Spleen (tissue), 11 donors: Measurements from ENCODE around the gene NLGN2. TPM values are rescaled to one million over a fixed set of nuclear protein-coding genes. Genes with fewer than 3 reads are reported as not detected.

ENCODE experiments used
- DNase-seq: peaks from one replicate; pipeline ENCODE4 v3.0.0-alpha.2; 2020
- H3K27ac ChIP-seq, 8 donors: fragments of 200-600 bp; sonication (generic) in 7 of 8; 1 replicate in 4 of 8; 2 replicates in 4 of 8; pipeline versions ENCODE4 v1.5.0 to v1.8.0; 2016 to 2021; ENCODE audit warnings: inconsistent platforms in 4 of 8, mild to moderate bottlenecking in 4 of 8, moderate library complexity in 1 of 8
- H3K27me3 ChIP-seq, 7 donors: fragments of 200-600 bp; sonication (generic) in 6 of 7; replicated peaks in 1 of 7; 1 replicate in 4 of 7; 2 replicates in 3 of 7; pipeline versions ENCODE4 v1.5.0 to v1.8.0; 2016 to 2021; ENCODE audit warnings: inconsistent platforms in 3 of 7, mild to moderate bottlenecking in 1 of 7
- H3K36me3 ChIP-seq, 6 donors: fragments of 200-600 bp; sonication (generic) in 5 of 6; 1 replicate in 4 of 6; 2 replicates in 2 of 6; pipeline versions ENCODE4 v1.5.0 to v1.8.0; 2016 to 2021; ENCODE audit warnings: inconsistent platforms in 2 of 6
- H3K4me1 ChIP-seq, 6 donors: fragments of 200-600 bp; sonication (generic) in 5 of 6; 1 replicate in 3 of 6; 2 replicates in 3 of 6; pipeline versions ENCODE4 v1.5.0 to v1.8.0; 2016 to 2021; ENCODE audit warnings: inconsistent platforms in 3 of 6
- H3K4me3 ChIP-seq, 8 donors: fragments of 200-600 bp; sonication (generic) in 7 of 8; 1 replicate in 4 of 8; 2 replicates in 4 of 8; pipeline versions ENCODE4 v1.5.0 to v1.8.0; 2016 to 2021; ENCODE audit warnings: inconsistent platforms in 4 of 8, mild to moderate bottlenecking in 4 of 8, moderate library complexity in 2 of 8
- H3K9me3 ChIP-seq, 8 donors: fragments of 200-600 bp; sonication (generic) in 7 of 8; 1 replicate in 4 of 8; 2 replicates in 4 of 8; pipeline versions ENCODE4 v1.5.0 to v1.8.0; 2016 to 2021; ENCODE audit warnings: inconsistent platforms in 4 of 8
- POLR2A ChIP-seq, 3 donors: fragments of 450-650 bp; IDR thresholded peaks; one replicate each; pipeline ENCODE4 v1.5.1; 2017; ENCODE audit warnings: antibody characterized with exemption in 3 of 3, mild to moderate bottlenecking in 1 of 3
- POLR2AphosphoS5 ChIP-seq, 3 donors: sonication (generic); formaldehyde crosslinking; IDR thresholded peaks; one replicate each; pipeline ENCODE4 v1.5.1; 2017; ENCODE audit warnings: antibody characterized with exemption in 3 of 3
- WGBS, 5 donors: extraction: QIAGEN DNeasy Blood & Tissue Kit in 3 of 5; methylation state at CpG; one replicate each; pipeline versions ENCODE4 v1.1.5 to v1.1.7; 2013 to 2018; 5-methylcytosine and 5-hydroxymethylcytosine counted together
- intact Hi-C: fragments of 100-400 bp; cut with DNase I; formaldehyde crosslinking; loops from one replicate; pipeline ENCODE4 v1.15.0; 2023; ENCODE audit warnings: low total_unique reads
- polyA plus RNA-seq, 3 donors: library from polyadenylated mRNA; stranded (reverse); fragments of 200-250 nt; gene quantifications; one replicate each; pipeline ENCODE4 v1.2.1, GENCODE V29; 2013
- total RNA-seq, 7 donors: library from RNA; depleted of rRNA in 3 of 7; stranded (reverse); fragments of >200 nt in 3 of 7; fragmentation: NEBNext Ultra II Directional in 4 of 7; extraction: Animal tissue kit (Norgen Biotek cat#: 25700) in 4 of 7; gene quantifications; one replicate each; pipeline versions ENCODE4 v1.1.0 to v1.2.1, GENCODE V29; 2016 to 2021
- TF ChIP-seq, protein P1 (sequence below), 11 experiments: fragments of 200-600 bp in 7 of 11; fragments of 450-650 bp in 4 of 11; sonication (generic) in 4 of 11; IDR thresholded peaks in 8 of 11; conservative IDR thresholded peaks in 3 of 11; 1 replicate in 7 of 11; 2 replicates in 4 of 11; pipeline versions ENCODE4 v1.4.0 to v1.8.0; 2016 to 2021; ENCODE audit warnings: antibody characterized with exemption in 11 of 11, inconsistent platforms in 4 of 11, mild to moderate bottlenecking in 1 of 11
- donor health status: healthy with polysubstance abuse.
- donor health status: DM: no; HTN: no; CAD: no; lungs with moderate emphysema.
- donor health status: DM: no; HTN: no; CAD: no.
- donor health status: Bipolar disorder and iron deficiency.
- donor health status: healthy.
- donor health status: DM: no; HTN: no; CAD: no.
- donor health status: DM: yes; HTN: yes; CAD: no.

Gene NLGN2
- total and polyA plus RNA-seq, 10 donors = 2.2 to 23.0 (median 11.4) TPM

DNA sequence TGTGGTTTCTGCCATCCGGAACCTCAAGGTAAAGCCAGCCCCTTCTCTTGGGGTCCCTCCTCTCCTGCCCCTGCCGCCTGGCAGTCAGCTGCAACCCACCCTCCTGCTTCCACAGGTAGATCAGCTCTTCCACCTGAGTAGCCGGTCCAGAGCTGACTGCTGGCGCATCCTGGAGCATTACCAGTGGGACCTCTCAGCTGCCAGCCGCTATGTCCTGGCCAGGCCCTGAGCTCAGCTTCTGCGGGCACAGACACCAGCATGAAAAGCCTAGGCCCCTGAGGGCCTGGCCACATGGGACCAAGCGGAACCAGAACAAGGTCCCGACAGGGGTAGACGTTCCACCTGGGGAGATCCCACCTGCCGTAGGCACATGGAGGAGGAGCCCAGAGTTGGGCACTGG is 18.8 kb upstream of the NLGN2 start:
- intact Hi-C loops = no loop called here
- Histone ChIP-seq H3K4me3 (no peak overlapping the region), H3K27me3 (peaks cover 0 to 9% (median 0%) of the 10 kb centered on the region in 7 donors), H3K27ac (no peak overlapping the region), H3K9me3 (no peaks in the 10 kb centered on the region), H3K36me3 (peaks cover 0 to 67% (median 30%) of the 10 kb centered on the region in 6 donors), H3K4me1 (peaks cover 7 to 58% (median 40%) of the 10 kb centered on the region in 6 donors)
- WGBS, 5 donors = 94 to 98% (median 95%) methylated on average over 6 to 10 of the region's 10 CpGs
- DNase-seq = no peak
- TF ChIP-seq POLR2A (IDR thresholded peaks at IDR 0.05) (no peak), POLR2AphosphoS5 (IDR thresholded peaks at IDR 0.05) (peak in 1 of 3 donors; percentile 14)
- TF ChIP-seq, protein P1, sequence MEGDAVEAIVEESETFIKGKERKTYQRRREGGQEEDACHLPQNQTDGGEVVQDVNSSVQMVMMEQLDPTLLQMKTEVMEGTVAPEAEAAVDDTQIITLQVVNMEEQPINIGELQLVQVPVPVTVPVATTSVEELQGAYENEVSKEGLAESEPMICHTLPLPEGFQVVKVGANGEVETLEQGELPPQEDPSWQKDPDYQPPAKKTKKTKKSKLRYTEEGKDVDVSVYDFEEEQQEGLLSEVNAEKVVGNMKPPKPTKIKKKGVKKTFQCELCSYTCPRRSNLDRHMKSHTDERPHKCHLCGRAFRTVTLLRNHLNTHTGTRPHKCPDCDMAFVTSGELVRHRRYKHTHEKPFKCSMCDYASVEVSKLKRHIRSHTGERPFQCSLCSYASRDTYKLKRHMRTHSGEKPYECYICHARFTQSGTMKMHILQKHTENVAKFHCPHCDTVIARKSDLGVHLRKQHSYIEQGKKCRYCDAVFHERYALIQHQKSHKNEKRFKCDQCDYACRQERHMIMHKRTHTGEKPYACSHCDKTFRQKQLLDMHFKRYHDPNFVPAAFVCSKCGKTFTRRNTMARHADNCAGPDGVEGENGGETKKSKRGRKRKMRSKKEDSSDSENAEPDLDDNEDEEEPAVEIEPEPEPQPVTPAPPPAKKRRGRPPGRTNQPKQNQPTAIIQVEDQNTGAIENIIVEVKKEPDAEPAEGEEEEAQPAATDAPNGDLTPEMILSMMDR (IDR thresholded peaks at IDR 0.05 in 8 of 11, conservative IDR thresholded peaks at IDR 0.05 in 3 of 11) = no peak

DNA sequence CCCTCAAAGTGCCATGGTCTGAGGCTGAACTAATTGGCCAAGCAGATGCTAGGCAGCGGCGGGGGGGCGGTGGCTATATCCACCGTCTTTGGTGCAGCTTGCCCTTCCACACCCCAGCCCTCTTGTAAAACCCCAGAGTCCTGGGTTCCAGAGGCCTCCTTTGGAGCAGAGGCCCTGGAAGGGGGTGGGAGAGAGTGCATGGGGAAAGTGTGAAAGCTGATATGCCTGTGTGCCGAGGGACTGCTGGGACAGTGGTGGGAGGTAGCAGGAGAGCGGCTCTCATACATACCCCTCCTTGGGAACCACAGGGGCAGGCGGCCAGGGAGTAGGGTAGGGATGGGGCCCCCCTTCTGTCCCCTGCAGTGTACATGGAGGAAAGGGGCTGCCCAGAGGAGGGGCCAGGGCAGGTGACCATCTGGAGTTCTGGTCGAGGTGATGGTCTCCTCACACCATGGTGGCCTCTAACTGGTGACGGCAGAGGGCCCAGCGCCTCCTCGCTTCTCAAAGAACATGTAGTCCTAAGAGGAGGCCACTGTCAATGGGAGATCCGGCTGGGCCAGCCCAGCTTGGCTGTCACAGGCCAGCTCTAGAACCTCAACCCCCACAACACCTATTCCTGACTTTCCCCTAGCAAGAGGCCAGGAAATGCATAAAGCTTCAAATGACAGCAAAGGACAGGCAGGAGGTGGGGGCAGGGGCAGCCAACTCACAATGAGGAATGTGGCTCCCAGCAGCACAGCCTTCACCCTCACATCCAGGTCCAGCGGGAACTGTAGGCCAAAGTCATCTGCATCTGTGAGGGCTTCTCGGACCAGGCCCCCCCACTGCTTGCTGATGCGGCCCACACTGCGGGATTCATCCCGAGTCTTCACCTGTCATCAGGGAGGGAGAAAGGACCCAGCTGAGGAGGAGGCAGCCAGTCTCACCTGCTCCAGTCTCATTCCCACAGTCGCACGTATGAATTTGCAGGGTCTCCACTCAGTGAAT is 17.4 kb upstream of the NLGN2 start:
- TF ChIP-seq POLR2A (IDR thresholded peaks at IDR 0.05) = no peak
- TF ChIP-seq POLR2AphosphoS5 (IDR thresholded peaks at IDR 0.05) = peak in 1 of 3 donors; percentile 5
- no peak for DNase-seq
- peaks cover 7 to 56% (median 39%) of the 10 kb centered on the region in 6 donors for H3K4me1 ChIP-seq
- 88 to 98% (median 91%) methylated on average over 13 to 19 of the region's 19 CpGs for WGBS, 5 donors
- H3K9me3 ChIP-seq = no peaks in the 10 kb centered on the region
- peaks cover 0 to 67% (median 30%) of the 10 kb centered on the region in 6 donors for H3K36me3 ChIP-seq
- no peak overlapping the region for H3K4me3 ChIP-seq
- intact Hi-C loops = no loop called here
- H3K27ac ChIP-seq = peak overlapping the region in 7 of 8 donors; percentile 8 to 98 (median 54)
- no peaks in the 10 kb centered on the region for H3K27me3 ChIP-seq

DNA sequence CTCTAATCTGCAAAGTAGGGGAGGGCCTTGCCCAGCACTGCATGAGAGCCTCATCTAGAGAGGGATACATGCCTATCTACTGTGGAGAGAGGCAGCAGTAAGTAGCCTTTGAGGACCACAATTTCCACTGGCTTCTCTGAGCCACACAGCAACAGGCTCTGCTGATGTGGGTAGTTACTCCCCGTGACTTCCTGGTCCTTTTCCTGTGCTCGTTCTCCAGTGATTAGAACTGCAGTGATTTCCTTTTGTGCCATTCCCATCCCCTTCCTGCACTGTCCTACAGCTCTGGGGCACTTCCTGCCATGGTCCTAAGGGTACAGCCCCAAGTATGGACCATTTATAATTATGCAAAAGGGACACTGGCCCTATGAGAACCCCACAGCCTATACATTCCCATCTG is 16.3 kb upstream of the NLGN2 start:
- intact Hi-C loops = no loop called here
- H3K4me1 ChIP-seq = peaks cover 7 to 60% (median 42%) of the 10 kb centered on the region in 6 donors
- no peak overlapping the region for H3K4me3 ChIP-seq
- WGBS, 5 donors = 25 to 50% (median 33%) methylated on average over 2 of the region's 2 CpGs
- H3K9me3 ChIP-seq = no peaks in the 10 kb centered on the region
- peak overlapping the region in 7 of 8 donors; percentile 13 to 98 (median 54) for H3K27ac ChIP-seq
- TF ChIP-seq POLR2A (IDR thresholded peaks at IDR 0.05) (no peak), POLR2AphosphoS5 (IDR thresholded peaks at IDR 0.05) (peak in 1 of 3 donors; percentile 64)
- TF ChIP-seq, protein P1 (IDR thresholded peaks at IDR 0.05 in 8 of 11, conservative IDR thresholded peaks at IDR 0.05 in 3 of 11) = no peak
- no peak for DNase-seq
- no peaks in the 10 kb centered on the region for H3K27me3 ChIP-seq
- H3K36me3 ChIP-seq = peaks cover 0 to 67% (median 30%) of the 10 kb centered on the region in 6 donors

DNA sequence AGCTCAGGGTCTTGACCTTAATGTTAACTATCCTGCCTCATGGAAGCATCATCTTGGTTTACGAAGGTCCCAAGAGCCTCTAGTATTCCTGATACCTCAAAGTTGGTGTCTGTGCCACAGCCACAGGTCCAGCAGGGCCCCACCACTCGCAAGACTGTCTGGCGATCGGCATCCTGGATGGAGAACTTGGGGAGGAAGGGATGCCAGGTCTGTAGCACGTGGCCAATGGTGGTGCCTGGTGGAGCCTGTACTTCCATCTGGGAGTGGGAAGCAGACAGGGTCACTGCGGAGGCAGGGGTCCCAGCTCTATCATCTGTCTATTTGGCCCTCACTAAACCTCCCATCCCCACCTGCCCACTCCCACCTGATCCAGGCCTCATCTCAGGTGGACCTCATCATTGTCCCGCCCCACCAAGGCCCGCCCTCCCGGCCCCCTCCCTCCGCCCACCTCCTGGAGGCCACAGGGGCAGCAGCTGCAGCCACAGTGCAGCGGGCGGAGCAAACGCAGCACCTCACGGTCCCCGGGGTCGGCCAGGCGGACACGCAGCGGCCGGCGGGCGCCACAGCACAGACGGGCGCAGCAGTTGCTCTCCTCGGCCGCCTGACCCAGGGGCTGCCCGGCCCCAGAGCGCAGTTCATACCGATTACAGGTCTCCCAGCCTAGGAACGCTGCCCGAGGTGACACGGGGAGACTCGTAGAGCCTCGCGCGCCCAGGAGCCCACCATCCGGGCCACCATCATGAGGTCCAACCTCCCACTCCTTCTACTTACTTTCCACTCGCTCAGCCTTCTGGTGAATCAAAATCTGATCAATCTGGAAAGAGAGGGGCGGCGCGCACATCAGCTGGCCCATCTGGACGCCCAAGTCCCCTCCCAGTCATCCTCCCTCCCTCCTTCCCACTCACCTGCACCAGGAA is 14.7 kb upstream of the NLGN2 start:
- 81 to 90% (median 83%) methylated on average over 26 to 42 of the region's 42 CpGs for WGBS, 5 donors
- H3K36me3 ChIP-seq = peaks cover 0 to 53% (median 28%) of the 10 kb centered on the region in 6 donors
- H3K9me3 ChIP-seq = no peaks in the 10 kb centered on the region
- no peak for DNase-seq
- TF ChIP-seq POLR2AphosphoS5 (IDR thresholded peaks at IDR 0.05) (no peak), POLR2A (IDR thresholded peaks at IDR 0.05) (no peak)
- TF ChIP-seq, protein P1 (IDR thresholded peaks at IDR 0.05 in 8 of 11, conservative IDR thresholded peaks at IDR 0.05 in 3 of 11) = no peak
- peaks cover 7 to 60% (median 42%) of the 10 kb centered on the region in 6 donors for H3K4me1 ChIP-seq
- H3K27ac ChIP-seq = peak overlapping the region in 7 of 8 donors; percentile 66 to 98 (median 93)
- H3K27me3 ChIP-seq = no peaks in the 10 kb centered on the region
- H3K4me3 ChIP-seq = peak overlapping the region; percentile 77 to 94 (median 81)
- intact Hi-C loops = no loop called here
